H1 (cell line): Measurements from ENCODE around the gene CCDC127. TPM values are rescaled to one million over a fixed set of nuclear protein-coding genes. Genes with fewer than 3 reads are reported as not detected.

Experiments used
- ATF2 ChIP-seq: IDR thresholded peaks from 2 replicates; pipeline ENCODE4 v1.6.1; 2012; ENCODE audit warnings: low read length, inconsistent platforms
- E2F6 ChIP-seq: IDR thresholded peaks from 2 replicates; pipeline ENCODE4 v1.6.1; 2012; ENCODE audit warnings: inconsistent platforms
- HDAC6 ChIP-seq: IDR thresholded peaks from one replicate; pipeline ENCODE4 v1.7.1; 2012; ENCODE audit warnings: low read depth, mild to moderate bottlenecking, inconsistent platforms, low read length, moderate library complexity
- MAFK ChIP-seq: IDR thresholded peaks from 2 replicates; pipeline ENCODE4 v1.6.1; 2012; ENCODE audit warnings: low read depth, mild to moderate bottlenecking, improper control_type of control experiment, low read length
- RFX5 ChIP-seq: IDR thresholded peaks from 2 replicates; pipeline ENCODE4 v1.6.1; 2011; ENCODE audit warnings: low read depth, low read length, improper control_type of control experiment, borderline replicate concordance
- SIRT6 ChIP-seq: IDR thresholded peaks from one replicate; pipeline ENCODE4 v1.7.1; 2012; ENCODE audit warnings: low read length, inconsistent platforms
- SP1 ChIP-seq: IDR thresholded peaks from 2 replicates; pipeline ENCODE4 v1.6.1; 2011; ENCODE audit warnings: low read depth, low read length
- polyA plus RNA-seq, 7 experiments: library from polyadenylated mRNA; depleted of rRNA in 3 of 7; stranded (reverse) in 5 of 7; unstranded in 2 of 7; fragments of >200 nt in 5 of 7; fragments of 200-250 nt in 2 of 7; gene quantifications; 1 replicate in 5 of 7; 2 replicates in 1 of 7; 4 replicates in 1 of 7; pipeline versions ENCODE4 v1.2.1 to v1.2.3, GENCODE V29; 2011 to 2013; ENCODE audit warnings: missing spikeins in 2 of 7, mixed read lengths in 2 of 7
- total RNA-seq: library from RNA; stranded (reverse); fragmentation: NEBNext Ultra II Directional; extraction: Animal tissue kit (Norgen Biotek cat#: 25700); gene quantifications from 2 replicates; pipeline ENCODE4 v1.2.1, GENCODE V29; 2021

The CCDC127 gene
- total and polyA plus RNA-seq, 2 of the 8 experiments (the other 6 are each of a cell fraction or from before 2014, with no cell fraction given), result 2.9 to 8.0 TPM

DNA sequence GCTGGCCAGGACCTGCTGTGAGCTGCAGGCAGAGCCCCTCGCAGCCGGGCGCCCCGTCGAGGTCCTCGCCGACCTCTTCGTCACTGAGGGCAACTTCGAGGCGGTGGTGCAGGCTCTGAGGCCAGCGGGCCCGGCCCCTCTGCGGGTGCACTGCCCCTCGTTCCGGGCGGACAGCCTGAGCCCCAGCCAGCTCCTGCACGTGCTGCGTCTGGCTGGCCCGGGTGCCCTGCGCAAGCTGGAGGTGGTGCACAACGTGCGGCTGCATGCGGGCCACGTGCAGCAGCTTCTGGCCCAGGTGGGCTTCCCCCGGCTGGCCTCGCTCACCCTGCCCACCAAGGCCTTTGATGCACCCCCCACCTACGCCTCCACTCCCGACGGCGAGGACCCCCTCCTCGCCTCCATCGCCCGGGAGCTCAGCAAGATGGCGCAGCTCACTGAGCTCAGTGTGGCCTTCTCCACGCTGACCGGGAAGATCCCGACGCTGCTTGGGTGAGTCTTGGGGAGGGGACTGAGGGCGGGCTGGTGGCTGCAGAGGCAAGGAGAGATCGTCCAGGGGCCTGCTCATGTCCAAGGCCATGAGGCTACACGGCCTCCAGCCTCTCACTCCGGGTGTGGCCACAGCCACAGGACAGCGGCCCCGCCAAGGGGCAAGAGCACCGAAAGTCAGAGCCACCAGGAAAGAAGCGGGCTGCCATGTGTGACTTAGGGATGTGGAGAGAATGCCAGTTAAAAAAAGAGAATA is 25.8 kb downstream of the CCDC127 start (continued):
- TF ChIP-seq ATF2, result no peak
- no peak for TF ChIP-seq HDAC6
- TF ChIP-seq SP1, result no peak
- TF ChIP-seq RFX5, result no peak
- TF ChIP-seq E2F6, result no peak
- no peak for TF ChIP-seq MAFK
- no peak for TF ChIP-seq SIRT6
